K562 (cell line): Measurements from ENCODE around the gene ZBTB25. TPM values are rescaled to one million over a fixed set of nuclear protein-coding genes. Genes with fewer than 3 reads are reported as not detected.

Experiments
- ATAC-seq: fragments of 200-7000 bp; cut with Tn5 transposase; 3 replicates; pipeline ENCODE4 v1.9.1; 2020; ENCODE audit warnings: moderate library complexity
- BruUV-seq: library from RNA; stranded (reverse); fragments of 400-500 nt; replicated peaks from 2 replicates; lab custom pipeline; 2021; lab: Mats Ljungman, UMichigan
- CTCF ChIA-PET: fragments of 300-600 bp; formaldehyde crosslinking; extraction: SDS; loops from one replicate; lab custom pipeline; 2021; ENCODE audit warnings: low intra/inter-chr PET ratio; lab: Yijun Ruan, JAX
- POLR2A ChIA-PET: fragments of 300-600, 350-650 bp; sonication (Branson Sonifier 250); formaldehyde crosslinking; extraction: SDS; loops from one replicate; lab custom pipeline; 2021; ENCODE audit warnings: antibody characterized with exemption, inconsistent platforms; lab: Yijun Ruan, JAX
- DNase-seq, 4 experiments: peaks; one replicate each; pipeline versions ENCODE4 v3.0.0 to v3.0.0-alpha.2; 2011 to 2018; ENCODE audit warnings: low spot score in 3 of 4, mixed read lengths in 3 of 4; ENCODE audit errors: extremely low read depth in 1 of 4
- FAIRE-seq: peaks from 2 replicates; lab custom pipeline; 2011; peaks lifted over from hg19 to GRCh38; lab: Jason Lieb, UNC
- H2AFZ ChIP-seq: 2 replicates; pipeline ENCODE4 v1.6.0; 2011; ENCODE audit warnings: low read depth, low read length, control low read depth, inconsistent platforms
- H3K27ac ChIP-seq: fragments of 200-600 bp; 3 replicates; pipeline ENCODE4 v1.8.0; 2011; ENCODE audit warnings: low read depth, mild to moderate bottlenecking, control low read depth, inconsistent platforms, low read length, moderate library complexity, mixed read lengths; ENCODE audit errors: extremely low read depth
- H3K27me3 ChIP-seq, 2 experiments: fragments of 300-600 bp in 1 of 2; 2 replicates in 1 of 2; 3 replicates in 1 of 2; pipeline versions ENCODE4 v1.6.0 to v1.8.0; 2011; ENCODE audit warnings: inconsistent platforms in 2 of 2, low read length in 2 of 2, mild to moderate bottlenecking in 1 of 2, mixed read lengths in 1 of 2, moderate library complexity in 1 of 2; ENCODE audit not compliant: control insufficient read depth in 2 of 2, insufficient read depth in 2 of 2
- H3K36me3 ChIP-seq: fragments of 300-600 bp; 3 replicates; pipeline ENCODE4 v1.8.0; 2011; ENCODE audit warnings: mild to moderate bottlenecking, low read length, inconsistent platforms; ENCODE audit not compliant: control insufficient read depth, insufficient read depth
- H3K4me1 ChIP-seq, 2 experiments: fragments of 200-600 bp in 1 of 2; replicated peaks in 1 of 2; 2 replicates in 1 of 2; 3 replicates in 1 of 2; pipeline versions ENCODE4 v1.5.1 to v1.8.0; 2011; ENCODE audit warnings: inconsistent platforms in 2 of 2, low read length in 2 of 2, mild to moderate bottlenecking in 1 of 2, mixed read lengths in 1 of 2, moderate library complexity in 1 of 2; ENCODE audit not compliant: control insufficient read depth in 2 of 2, insufficient read depth in 2 of 2
- H3K4me2 ChIP-seq: 2 replicates; pipeline ENCODE4 v1.6.1; 2011; ENCODE audit warnings: low read length, control low read depth, inconsistent platforms, mixed read lengths; ENCODE audit not compliant: insufficient read depth
- H3K4me3 ChIP-seq: fragments of 200-600 bp; sonication (generic), shearing (Covaris generic); 2 replicates; pipeline ENCODE4 v1.5.1; 2016; ENCODE audit warnings: control low read depth, inconsistent platforms
- H3K79me2 ChIP-seq: fragments of 200-600 bp; 3 replicates; pipeline ENCODE4 v1.8.0; 2011; ENCODE audit warnings: low read length, inconsistent platforms; ENCODE audit not compliant: control insufficient read depth, insufficient read depth
- H3K9ac ChIP-seq, 2 experiments: 2 replicates each; pipeline versions ENCODE4 v1.6.0 to v1.6.1; 2011; ENCODE audit warnings: low read depth in 2 of 2, low read length in 2 of 2, control low read depth in 1 of 2, inconsistent platforms in 1 of 2, mild to moderate bottlenecking in 1 of 2, mixed read lengths in 1 of 2; ENCODE audit not compliant: insufficient read depth in 1 of 2
- H3K9me1 ChIP-seq: one replicate; pipeline ENCODE4 v1.6.0; 2011; ENCODE audit warnings: inconsistent platforms, mild to moderate bottlenecking, low read length, moderate library complexity; ENCODE audit not compliant: control insufficient read depth, insufficient read depth
- H3K9me3 ChIP-seq: replicated peaks from 2 replicates; pipeline ENCODE4 v1.5.1; 2011; ENCODE audit warnings: low read depth, low read length, inconsistent platforms; ENCODE audit not compliant: control insufficient read depth, insufficient read depth
- H4K20me1 ChIP-seq: replicated peaks from 2 replicates; pipeline ENCODE4 v1.6.1; 2011; ENCODE audit warnings: low read length, inconsistent platforms, mixed read lengths; ENCODE audit not compliant: control insufficient read depth, insufficient read depth
- CCAR2 ChIP-seq: fragments of 200-400 bp; formaldehyde crosslinking; IDR thresholded peaks from 2 replicates; pipeline ENCODE4 v1.6.1; 2017; ENCODE audit warnings: mild to moderate bottlenecking, low read depth, low read length
- CHCHD3 ChIP-seq: fragments of 250-450 bp; sonication (Bioruptor Pico); IDR thresholded peaks from 2 replicates; pipeline ENCODE4 v2.1.2; 2022; ENCODE audit warnings: mild to moderate bottlenecking
- GABPA ChIP-seq: fragments of 200-800 bp; sonication (Bioruptor generic); conservative IDR thresholded peaks from 2 replicates; pipeline ENCODE4 v1.6.1; 2016; ENCODE audit warnings: low read depth, missing genetic modification characterization, missing compliant biosample characterization
- KAT7 ChIP-seq: sonication (generic); formaldehyde crosslinking; IDR thresholded peaks from 2 replicates; pipeline ENCODE4 v1.8.0; 2022; ENCODE audit warnings: missing genetic modification reagents, mild to moderate bottlenecking, borderline replicate concordance
- KLF6 ChIP-seq: fragments of 250-450 bp; sonication (Bioruptor Pico); IDR thresholded peaks from 2 replicates; pipeline ENCODE4 v1.4.0; 2020; ENCODE audit warnings: mild to moderate bottlenecking, moderate library complexity, borderline replicate concordance
- PCBP2 ChIP-seq: fragments of 200-400 bp; formaldehyde crosslinking; IDR thresholded peaks from 2 replicates; pipeline ENCODE4 v1.6.1; 2018; ENCODE audit warnings: low read length, low read depth, mild to moderate bottlenecking, moderate library complexity; ENCODE audit not compliant: poor library complexity, severe bottlenecking
- SMAD4 ChIP-seq: fragments of 250-450 bp; sonication (Bioruptor Pico); conservative IDR thresholded peaks from 2 replicates; pipeline ENCODE4 v1.8.0; 2021; ENCODE audit warnings: inconsistent platforms, mild to moderate bottlenecking, moderate library complexity
- ZNF184 ChIP-seq: sonication (generic); formaldehyde crosslinking; IDR thresholded peaks from 2 replicates; pipeline ENCODE4 v1.5.0; 2020; ENCODE audit warnings: missing genetic modification reagents
- ZNF384 ChIP-seq: IDR thresholded peaks from 2 replicates; pipeline ENCODE4 v1.6.1; 2012; ENCODE audit warnings: low read depth, low read length, improper control_type of control experiment
- WGBS: fragments of 100-300 bp; shearing (Covaris generic); methylation state at CpG from one replicate; pipeline ENCODE4 v1.1.6; 2016; ENCODE audit warnings: low coverage, mixed read lengths; ENCODE audit not compliant: insufficient coverage; ENCODE audit errors: missing lambda C conversion rate; 5-methylcytosine and 5-hydroxymethylcytosine counted together
- in situ Hi-C: fragments of 300-500 bp; cut with MboI; formaldehyde crosslinking; loops from 4 replicates; pipeline ENCODE4 v1.15.0; 2018; ENCODE audit warnings: inconsistent platforms, mixed read lengths
- intact Hi-C: fragments of 100-400 bp; cut with micrococcal nuclease; formaldehyde crosslinking; loops from 2 replicates; pipeline ENCODE4 v1.14.2; 2022
- polyA plus RNA-seq, 8 experiments: library from polyadenylated mRNA; depleted of rRNA in 4 of 8; stranded (reverse) in 5 of 8; unstranded in 3 of 8; fragments of >200 nt; fragmentation: Nextera tagmentation in 2 of 8; fragmentation: Illumina TruSeq in 1 of 8; extraction: Ambion mirVana in 2 of 8; extraction: Trizol in 1 of 8; gene quantifications; 2 replicates each; pipeline versions ENCODE4 v1.2.1 to v1.2.3, GENCODE V29; 2011 to 2014; ENCODE audit warnings: inconsistent platforms in 1 of 8, missing spikeins in 1 of 8
- total RNA-seq, 7 experiments: library from RNA; depleted of rRNA in 6 of 7; stranded (reverse); fragments of >200 nt in 6 of 7; fragmentation: Illumina TruSeq in 2 of 7; extraction: Trizol in 2 of 7; gene quantifications; 2 replicates each; pipeline versions ENCODE4 v1.2.1 to v1.2.3, GENCODE V29; 2011 to 2021; ENCODE audit warnings: low replicate concordance in 1 of 7
- TF ChIP-seq, protein P1 (sequence below): sonication (generic); formaldehyde crosslinking; IDR thresholded peaks from 2 replicates; pipeline ENCODE4 v1.8.0; 2022; ENCODE audit warnings: mild to moderate bottlenecking, missing genetic modification reagents, borderline replicate concordance

The ZBTB25 gene
- total and polyA plus RNA-seq, 9 of the 15 experiments (the other 6 are each of a cell fraction or from before 2014, with no cell fraction given) = 0.61 to 3.9 (median 2.3) TPM

- intact Hi-C loops (no loop called here), in situ Hi-C loops (loop anchor here (10.0 kb wide), 1 partner anchor 116 kb away; no protein-coding TSS in a partner anchor)
- no peak overlapping the region for H3K27ac ChIP-seq
- ChIA-PET POLR2A (interaction anchor here (1.1 kb wide), 1 partner anchor 8 kb away, joined by 4 read pairs; no protein-coding TSS in a partner anchor), CTCF (no interaction called here)
- no peaks in the 10 kb centered on the region for H3K9me3 ChIP-seq
- no peak overlapping the region for H3K4me2 ChIP-seq
- H3K27me3 ChIP-seq = no peaks in the 10 kb centered on the region
- no TSS peak for BruUV-seq
- peaks cover 40% of the 10 kb centered on the region; the same call in 2 of the 3 replicates for H3K36me3 ChIP-seq
- no peak for DNase-seq
- no peaks in the 10 kb centered on the region for H3K79me2 ChIP-seq
- FAIRE-seq = no peak
- 88% methylated on average over 3 of the region's 3 CpGs for WGBS
- H3K9ac ChIP-seq = no peak overlapping the region
- no peak overlapping the region for H2AFZ ChIP-seq
- ATAC-seq = no peak
- H3K9me1 ChIP-seq = no peaks in the 10 kb centered on the region
- no peaks in the 10 kb centered on the region; the same call in 1 of the 2 replicates for H4K20me1 ChIP-seq
- TF ChIP-seq ZNF184 (CRISPR knock-in tag) (no peak), ZNF384 (no peak), SMAD4 (CRISPR knock-in tag) (no peak), CHCHD3 (CRISPR knock-in tag) (no peak), CCAR2 (no peak), GABPA (tag) (no peak), KAT7 (no peak), KLF6 (CRISPR knock-in tag) (no peak), PCBP2 (no peak)
- TF ChIP-seq, protein P1, sequence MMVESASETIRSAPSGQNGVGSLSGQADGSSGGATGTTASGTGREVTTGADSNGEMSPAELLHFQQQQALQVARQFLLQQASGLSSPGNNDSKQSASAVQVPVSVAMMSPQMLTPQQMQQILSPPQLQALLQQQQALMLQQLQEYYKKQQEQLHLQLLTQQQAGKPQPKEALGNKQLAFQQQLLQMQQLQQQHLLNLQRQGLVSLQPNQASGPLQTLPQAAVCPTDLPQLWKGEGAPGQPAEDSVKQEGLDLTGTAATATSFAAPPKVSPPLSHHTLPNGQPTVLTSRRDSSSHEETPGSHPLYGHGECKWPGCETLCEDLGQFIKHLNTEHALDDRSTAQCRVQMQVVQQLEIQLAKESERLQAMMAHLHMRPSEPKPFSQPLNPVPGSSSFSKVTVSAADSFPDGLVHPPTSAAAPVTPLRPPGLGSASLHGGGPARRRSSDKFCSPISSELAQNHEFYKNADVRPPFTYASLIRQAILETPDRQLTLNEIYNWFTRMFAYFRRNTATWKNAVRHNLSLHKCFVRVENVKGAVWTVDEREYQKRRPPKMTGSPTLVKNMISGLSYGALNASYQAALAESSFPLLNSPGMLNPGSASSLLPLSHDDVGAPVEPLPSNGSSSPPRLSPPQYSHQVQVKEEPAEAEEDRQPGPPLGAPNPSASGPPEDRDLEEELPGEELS = no peak
- H3K4me1 ChIP-seq = peaks cover 8 to 9% of the 10 kb centered on the region in 2 experiments; a peak in 4 of 5 replicates
- H3K4me3 ChIP-seq = no peak overlapping the region
Observed at GRCh38 chr14:64461221-64461620, 42.4 kb downstream of the ZBTB25 start.
